NCI-H146 treated with DMSO at 0.1 percent for 48 hours (cell line): Measurements from ENCODE around the gene RYR3.

Experiments
- DNase-seq: peaks from one replicate; lab custom pipeline; 2025; ENCODE audit not compliant: unreplicated experiment; lab: John Stamatoyannopoulos, UW

The RYR3 gene

GRCh38 chr15:33310481-33311311 lies at the start of gene RYR3:
Gene RYR3 (plus strand): TSS chr15:33310967. CDS start chr15:33311046, 79 bp downstream.
- DNase-seq = no peak

GRCh38 chr15:33262306-33262705 lies 48.5 kb upstream of the RYR3 start:
- DNase-seq = no peak

GRCh38 chr15:33277689-33278088 lies 33.1 kb upstream of the RYR3 start:
- no peak for DNase-seq

GRCh38 chr15:33278816-33279612 lies 31.8 kb upstream of the RYR3 start:
- DNase-seq = no peak

GRCh38 chr15:33279613-33280205 lies 31.1 kb upstream of the RYR3 start:
- DNase-seq = no peak

GRCh38 chr15:33282226-33283020 lies 28.3 kb upstream of the RYR3 start:
- no peak for DNase-seq

GRCh38 chr15:33283576-33283975 lies 27.2 kb upstream of the RYR3 start:
- DNase-seq = no peak

- no peak for DNase-seq
Observed at GRCh38 chr15:33284336-33284735, 26.4 kb upstream of the RYR3 start.

GRCh38 chr15:33292717-33293307 lies 18.0 kb upstream of the RYR3 start:
- no peak for DNase-seq

GRCh38 chr15:33293713-33294334 lies 16.9 kb upstream of the RYR3 start:
- DNase-seq = no peak

GRCh38 chr15:33296050-33296449 lies 14.7 kb upstream of the RYR3 start:
- no peak for DNase-seq

GRCh38 chr15:33296856-33297255 lies 13.9 kb upstream of the RYR3 start:
- DNase-seq = no peak

GRCh38 chr15:33298631-33299030 lies 12.1 kb upstream of the RYR3 start:
- no peak for DNase-seq

GRCh38 chr15:33304924-33305323 lies 5.8 kb upstream of the RYR3 start:
- no peak for DNase-seq

GRCh38 chr15:33309602-33310276 lies 1.0 kb upstream of the RYR3 start:
- no peak for DNase-seq

GRCh38 chr15:33311312-33311971 lies 675 bp downstream of the RYR3 start:
- no peak for DNase-seq

GRCh38 chr15:33313491-33313890 lies 2.7 kb downstream of the RYR3 start:
- DNase-seq = no peak

GRCh38 chr15:33314069-33314468 lies 3.3 kb downstream of the RYR3 start:
- no peak for DNase-seq

GRCh38 chr15:33315044-33315443 lies 4.3 kb downstream of the RYR3 start:
- DNase-seq = no peak
